Fibroblast of lung (primary cell): ENCODE measurements around the gene LMO7. TPM values are rescaled to one million over a fixed set of nuclear protein-coding genes. Genes with fewer than 3 reads are reported as not detected.

Experiments used
- DNase-seq, 2 donors: peaks; one replicate each; pipeline versions ENCODE4 v3.0.0 to v3.0.0-alpha.2; 2010; ENCODE audit warnings: low read depth in 2 of 2
- H2AFZ ChIP-seq: 2 replicates; pipeline ENCODE4 v1.5.1; 2012; ENCODE audit warnings: low read length, control low read depth, inconsistent platforms
- H3K27ac ChIP-seq: 2 replicates; pipeline ENCODE4 v1.5.1; 2011; ENCODE audit warnings: low read length, control low read depth; ENCODE audit not compliant: insufficient read depth
- H3K27me3 ChIP-seq: 2 replicates; pipeline ENCODE4 v1.5.1; 2011; ENCODE audit warnings: mild to moderate bottlenecking, low read length; ENCODE audit not compliant: control insufficient read depth, insufficient read depth
- H3K36me3 ChIP-seq: 2 replicates; pipeline ENCODE4 v1.5.1; 2011; ENCODE audit warnings: low read length; ENCODE audit not compliant: control insufficient read depth, insufficient read depth
- H3K4me1 ChIP-seq: 2 replicates; pipeline ENCODE4 v1.5.1; 2011; ENCODE audit warnings: low read length; ENCODE audit not compliant: control insufficient read depth, insufficient read depth; ENCODE audit errors: extremely low read depth
- H3K4me2 ChIP-seq: 2 replicates; pipeline ENCODE4 v1.5.1; 2011; ENCODE audit warnings: low read length, control low read depth; ENCODE audit not compliant: insufficient read depth; ENCODE audit errors: extremely low read depth
- H3K4me3 ChIP-seq, 4 experiments: fragments of 200-600 bp in 1 of 4; sonication (generic) in 1 of 4; replicated peaks in 1 of 4; 2 replicates each; pipeline ENCODE4 v1.5.1; 2011 to 2016; ENCODE audit warnings: low read length in 4 of 4, low read depth in 3 of 4, mild to moderate bottlenecking in 3 of 4, control low read depth in 2 of 4, inconsistent platforms in 1 of 4, mixed read lengths in 1 of 4; ENCODE audit not compliant: insufficient read depth in 1 of 4; ENCODE audit errors: control extremely low read depth in 1 of 4
- H3K79me2 ChIP-seq: 2 replicates; pipeline ENCODE4 v1.5.1; 2012; ENCODE audit warnings: mild to moderate bottlenecking, low read length, inconsistent platforms; ENCODE audit not compliant: control insufficient read depth, insufficient read depth
- H3K9ac ChIP-seq: 2 replicates; pipeline ENCODE4 v1.5.1; 2011; ENCODE audit warnings: mild to moderate bottlenecking, low read length, control low read depth; ENCODE audit not compliant: insufficient read depth
- H3K9me3 ChIP-seq: 2 replicates; pipeline ENCODE4 v1.5.1; 2012; ENCODE audit warnings: low read depth, low read length; ENCODE audit not compliant: control insufficient read depth, insufficient read depth
- H4K20me1 ChIP-seq: 2 replicates; pipeline ENCODE4 v1.5.1; 2011; ENCODE audit warnings: low read length; ENCODE audit not compliant: control insufficient read depth, insufficient read depth; ENCODE audit errors: extremely low read depth
- EZH2 ChIP-seq: IDR thresholded peaks from 2 replicates; pipeline ENCODE4 v1.5.1; 2012; ENCODE audit warnings: low read length, control low read depth, mild to moderate bottlenecking; ENCODE audit errors: missing control alignments
- polyA plus RNA-seq, 2 donors: library from polyadenylated mRNA; depleted of rRNA in 1 of 2; stranded (reverse) in 1 of 2; unstranded in 1 of 2; fragments of >200 nt; gene quantifications; 2 replicates each; pipeline ENCODE4 v1.2.1, GENCODE V29; 2011 to 2012; ENCODE audit warnings: missing spikeins in 1 of 2
- total RNA-seq: library from RNA; depleted of rRNA; stranded (reverse); fragments of >200 nt; gene quantifications from 2 replicates; pipeline ENCODE4 v1.2.1, GENCODE V29; 2014
- TF ChIP-seq, protein P1 (sequence below), 2 donors: IDR thresholded peaks in 1 of 2; conservative IDR thresholded peaks in 1 of 2; 1 replicate in 1 of 2; 2 replicates in 1 of 2; pipeline ENCODE4 v1.5.1; 2011 to 2012; ENCODE audit warnings: low read length in 2 of 2, control low read depth in 1 of 2, inconsistent platforms in 1 of 2, low read depth in 1 of 2, mild to moderate bottlenecking in 1 of 2

LMO7 gene
- total and polyA plus RNA-seq, 2 donors (not counting 1 experiment from before 2014, with no cell fraction given), result 71.9 to 226 TPM

DNA sequence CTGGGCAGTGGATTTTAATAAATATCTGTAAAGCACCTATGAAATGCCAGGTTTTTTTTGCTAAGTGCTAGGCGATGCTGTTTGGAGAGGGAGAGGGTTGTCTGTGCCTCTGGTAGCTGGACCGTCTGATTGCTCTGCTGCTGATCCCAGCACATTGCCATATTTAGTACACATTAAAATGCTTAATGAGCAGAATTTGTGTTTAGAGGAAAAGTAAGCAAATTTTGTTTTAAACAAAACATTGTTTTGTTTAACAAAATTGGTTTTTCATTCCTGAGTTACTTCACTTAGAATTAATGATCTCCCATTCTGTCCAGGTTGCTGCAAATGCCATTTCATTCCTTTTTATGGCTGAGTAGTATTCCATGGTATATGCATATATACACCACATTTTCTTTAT is 85.2 kb downstream of the LMO7 start:
- Histone ChIP-seq H3K4me3 (no peak overlapping the region), H3K4me2 (no peak overlapping the region), H3K27me3 (no peaks in the 10 kb centered on the region), H3K9me3 (no peaks in the 10 kb centered on the region), H3K9ac (no peak overlapping the region), H3K36me3 (peaks cover 4% of the 10 kb centered on the region), H3K27ac (no peak overlapping the region), H4K20me1 (no peaks in the 10 kb centered on the region), H3K79me2 (peaks cover 50% of the 10 kb centered on the region), H2AFZ (no peak overlapping the region), H3K4me1 (peaks cover under 1% of the 10 kb centered on the region)
- TF ChIP-seq, protein P1, sequence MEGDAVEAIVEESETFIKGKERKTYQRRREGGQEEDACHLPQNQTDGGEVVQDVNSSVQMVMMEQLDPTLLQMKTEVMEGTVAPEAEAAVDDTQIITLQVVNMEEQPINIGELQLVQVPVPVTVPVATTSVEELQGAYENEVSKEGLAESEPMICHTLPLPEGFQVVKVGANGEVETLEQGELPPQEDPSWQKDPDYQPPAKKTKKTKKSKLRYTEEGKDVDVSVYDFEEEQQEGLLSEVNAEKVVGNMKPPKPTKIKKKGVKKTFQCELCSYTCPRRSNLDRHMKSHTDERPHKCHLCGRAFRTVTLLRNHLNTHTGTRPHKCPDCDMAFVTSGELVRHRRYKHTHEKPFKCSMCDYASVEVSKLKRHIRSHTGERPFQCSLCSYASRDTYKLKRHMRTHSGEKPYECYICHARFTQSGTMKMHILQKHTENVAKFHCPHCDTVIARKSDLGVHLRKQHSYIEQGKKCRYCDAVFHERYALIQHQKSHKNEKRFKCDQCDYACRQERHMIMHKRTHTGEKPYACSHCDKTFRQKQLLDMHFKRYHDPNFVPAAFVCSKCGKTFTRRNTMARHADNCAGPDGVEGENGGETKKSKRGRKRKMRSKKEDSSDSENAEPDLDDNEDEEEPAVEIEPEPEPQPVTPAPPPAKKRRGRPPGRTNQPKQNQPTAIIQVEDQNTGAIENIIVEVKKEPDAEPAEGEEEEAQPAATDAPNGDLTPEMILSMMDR (conservative IDR thresholded peaks at IDR 0.05 in 1 of 2, IDR thresholded peaks at IDR 0.05 in 1 of 2; ENCODE audit: low read depth in 1 of 2, low read length in 2 of 2), result no peak
- TF ChIP-seq EZH2, result no peak
- no peak for DNase-seq

DNA sequence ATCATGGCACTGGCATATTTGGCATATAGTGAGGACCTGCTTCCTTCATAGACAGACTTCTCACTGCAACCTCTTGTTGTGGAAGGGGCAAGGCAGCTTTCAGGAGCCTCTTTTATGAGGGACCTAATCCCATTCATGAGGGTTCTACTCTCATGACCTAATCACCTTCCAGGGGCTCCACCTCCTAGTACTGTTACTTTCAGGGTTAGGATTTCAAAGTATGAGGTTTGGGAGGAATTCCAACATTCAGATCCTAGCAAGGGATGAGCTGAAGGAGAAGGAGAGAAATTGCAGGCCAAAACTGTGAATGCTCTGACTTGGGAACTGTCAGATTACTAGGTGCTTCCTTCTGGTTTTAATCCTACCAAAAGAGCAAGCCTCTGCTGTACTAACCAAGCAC is 87.8 kb downstream of the LMO7 start:
- no peak for TF ChIP-seq EZH2
- Histone ChIP-seq H3K27me3 (no peaks in the 10 kb centered on the region), H4K20me1 (no peaks in the 10 kb centered on the region), H3K36me3 (peaks cover 4% of the 10 kb centered on the region), H3K27ac (no peak overlapping the region), H3K4me2 (no peak overlapping the region), H3K9me3 (no peaks in the 10 kb centered on the region), H3K4me1 (no peaks in the 10 kb centered on the region), H3K4me3 (no peak overlapping the region), H3K9ac (no peak overlapping the region), H2AFZ (no peak overlapping the region), H3K79me2 (peaks cover 45% of the 10 kb centered on the region)
- DNase-seq, result no peak

DNA sequence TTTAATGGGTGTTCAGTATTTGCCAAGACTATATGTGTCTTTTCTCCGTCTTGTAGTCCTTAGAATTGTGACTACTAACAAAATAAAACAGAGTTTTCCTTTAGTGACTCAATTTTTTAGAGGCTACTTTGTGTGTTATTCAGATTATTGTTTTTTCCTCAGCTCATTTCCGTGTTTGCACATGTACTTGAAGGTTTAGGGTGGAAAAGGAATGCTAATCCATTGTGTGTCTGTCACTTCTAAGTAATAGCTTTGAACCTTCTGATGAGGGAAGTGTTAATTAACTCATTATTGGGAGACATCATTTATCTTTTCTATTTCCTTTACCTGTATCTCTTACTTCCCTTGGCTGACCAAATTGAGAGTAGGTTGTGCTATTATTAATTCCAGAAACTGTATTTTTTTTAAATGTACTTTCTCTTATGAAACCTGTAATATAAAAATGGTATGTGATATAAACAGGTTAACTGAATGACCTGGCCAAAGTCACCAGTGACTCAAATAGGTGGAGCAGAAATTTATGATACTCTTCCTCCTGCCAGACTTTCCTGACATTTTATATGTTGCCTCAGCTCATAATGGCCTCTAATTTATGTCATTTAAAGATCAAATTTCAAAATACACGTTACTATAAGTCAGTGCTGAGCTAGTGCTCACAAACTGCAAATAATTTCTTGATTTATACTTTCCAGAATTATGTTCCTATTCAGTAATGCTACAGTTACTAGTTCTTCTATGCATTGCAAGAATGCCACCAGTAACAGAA is 88.8 kb downstream of the LMO7 start:
- no peaks in the 10 kb centered on the region for H3K9me3 ChIP-seq
- H3K4me1 ChIP-seq, result no peaks in the 10 kb centered on the region
- H3K4me2 ChIP-seq, result no peak overlapping the region
- no peaks in the 10 kb centered on the region for H3K27me3 ChIP-seq
- H3K27ac ChIP-seq, result no peak overlapping the region
- H4K20me1 ChIP-seq, result no peaks in the 10 kb centered on the region
- TF ChIP-seq, protein P1 (conservative IDR thresholded peaks at IDR 0.05 in 1 of 2, IDR thresholded peaks at IDR 0.05 in 1 of 2; ENCODE audit: low read depth in 1 of 2, low read length in 2 of 2), result no peak
- TF ChIP-seq EZH2, result no peak
- DNase-seq, result no peak
- no peak overlapping the region for H3K9ac ChIP-seq
- no peak overlapping the region for H3K4me3 ChIP-seq
- no peak overlapping the region for H2AFZ ChIP-seq
- peaks cover 37% of the 10 kb centered on the region for H3K79me2 ChIP-seq
- H3K36me3 ChIP-seq, result no peaks in the 10 kb centered on the region
